Breast epithelium (tissue), 4 donors: ENCODE measurements around the gene PPP2R3B. TPM values are rescaled to one million over a fixed set of nuclear protein-coding genes. Genes with fewer than 3 reads are reported as not detected.

Experiments used
- DNase-seq, 2 donors: peaks; one replicate each; pipeline ENCODE4 v3.0.0-alpha.2; 2019; ENCODE audit warnings: low spot score in 2 of 2
- H3K27ac ChIP-seq, 2 donors: fragments of 200-600 bp; sonication (generic) in 1 of 2; one replicate each; pipeline ENCODE4 v1.5.1; 2016 to 2019; ENCODE audit warnings: mild to moderate bottlenecking in 1 of 2
- H3K27me3 ChIP-seq, 2 donors: fragments of 200-600 bp; sonication (generic) in 1 of 2; one replicate each; pipeline versions ENCODE4 v1.5.1 to v1.6.0; 2017 to 2019; ENCODE audit warnings: control low read depth in 1 of 2, mild to moderate bottlenecking in 1 of 2
- H3K36me3 ChIP-seq: fragments of 200-600 bp; one replicate; pipeline ENCODE4 v1.5.1; 2019
- H3K4me1 ChIP-seq, 2 donors: fragments of 200-600 bp; sonication (generic); one replicate each; pipeline ENCODE4 v1.5.1; 2016 to 2019; ENCODE audit warnings: control low read depth in 1 of 2
- H3K4me3 ChIP-seq, 3 donors: fragments of 200-600 bp; sonication (generic); 1 replicate in 2 of 3; 2 replicates in 1 of 3; pipeline ENCODE4 v1.5.1; 2016 to 2019; ENCODE audit warnings: mild to moderate bottlenecking in 3 of 3, moderate library complexity in 2 of 3
- H3K9me3 ChIP-seq, 2 donors: fragments of 200-600 bp; sonication (generic) in 1 of 2; one replicate each; pipeline ENCODE4 v1.5.1; 2016 to 2019; ENCODE audit warnings: control low read depth in 1 of 2
- CTCF ChIP-seq, 3 donors: fragments of 450-650 bp; IDR thresholded peaks; one replicate each; pipeline ENCODE4 v1.5.1; 2016 to 2017; ENCODE audit warnings: antibody characterized with exemption in 3 of 3, mild to moderate bottlenecking in 3 of 3, moderate library complexity in 3 of 3
- POLR2A ChIP-seq: fragments of 450-650 bp; IDR thresholded peaks from one replicate; pipeline ENCODE4 v1.6.1; 2016; ENCODE audit warnings: antibody characterized with exemption, mild to moderate bottlenecking, moderate library complexity
- POLR2AphosphoS5 ChIP-seq, 3 donors: sonication (generic); formaldehyde crosslinking; IDR thresholded peaks; one replicate each; pipeline ENCODE4 v1.6.1; 2017; ENCODE audit warnings: antibody characterized with exemption in 3 of 3
- intact Hi-C: fragments of 100-400 bp; cut with DNase I; formaldehyde crosslinking; loops from one replicate; pipeline ENCODE4 v1.15.1; 2023; ENCODE audit warnings: low total_unique reads
- total RNA-seq, 3 donors: library from RNA; depleted of rRNA; stranded (reverse); fragments of >200 nt; gene quantifications; one replicate each; pipeline ENCODE4 v1.1.0, GENCODE V29; 2016

Gene PPP2R3B
- total RNA-seq, 3 donors from 2014 or later, result 10.4 to 23.3 (median 23.1) TPM

GRCh38 chrX:362351-362750, 24.4 kb downstream of the PPP2R3B start:
- Histone ChIP-seq H3K27me3 (no peaks in the 10 kb centered on the region), H3K36me3 (no peaks in the 10 kb centered on the region), H3K27ac (no peak overlapping the region), H3K9me3 (peaks cover 23 to 30% of the 10 kb centered on the region in 2 donors), H3K4me1 (no peaks in the 10 kb centered on the region), H3K4me3 (no peak overlapping the region)
- DNase-seq, result no peak
- intact Hi-C loops, result no loop called here
- no peak for TF ChIP-seq POLR2AphosphoS5 (IDR thresholded peaks at IDR 0.05)
- TF ChIP-seq CTCF (IDR thresholded peaks at IDR 0.05), result no peak
- no peak for TF ChIP-seq POLR2A

- no peak for TF ChIP-seq CTCF (IDR thresholded peaks at IDR 0.05)
- no peak for TF ChIP-seq POLR2AphosphoS5 (IDR thresholded peaks at IDR 0.05)
- TF ChIP-seq POLR2A, result no peak
- Histone ChIP-seq H3K4me1 (no peaks in the 10 kb centered on the region), H3K4me3 (no peak overlapping the region), H3K27ac (no peak overlapping the region), H3K36me3 (no peaks in the 10 kb centered on the region), H3K27me3 (no peaks in the 10 kb centered on the region), H3K9me3 (peaks cover 23 to 30% of the 10 kb centered on the region in 2 donors)
- no peak for DNase-seq
- intact Hi-C loops, result no loop called here
Measured at GRCh38 chrX:361231-362145, 25.2 kb downstream of the PPP2R3B start.

GRCh38 chrX:360496-361150, 26.1 kb downstream of the PPP2R3B start:
- Histone ChIP-seq H3K9me3 (peaks cover 23 to 30% of the 10 kb centered on the region in 2 donors), H3K4me3 (no peak overlapping the region), H3K27me3 (no peaks in the 10 kb centered on the region), H3K27ac (no peak overlapping the region), H3K4me1 (no peaks in the 10 kb centered on the region), H3K36me3 (no peaks in the 10 kb centered on the region)
- no peak for DNase-seq
- TF ChIP-seq CTCF (IDR thresholded peaks at IDR 0.05), result no peak
- TF ChIP-seq POLR2A, result no peak
- TF ChIP-seq POLR2AphosphoS5 (IDR thresholded peaks at IDR 0.05), result no peak
- intact Hi-C loops, result no loop called here

GRCh38 chrX:358651-359143, 28.0 kb downstream of the PPP2R3B start:
- Histone ChIP-seq H3K27me3 (no peaks in the 10 kb centered on the region), H3K36me3 (no peaks in the 10 kb centered on the region), H3K4me1 (no peaks in the 10 kb centered on the region), H3K4me3 (no peak overlapping the region), H3K9me3 (peaks cover 23 to 30% of the 10 kb centered on the region in 2 donors), H3K27ac (no peak overlapping the region)
- TF ChIP-seq POLR2A, result no peak
- TF ChIP-seq POLR2AphosphoS5 (IDR thresholded peaks at IDR 0.05), result no peak
- no peak for TF ChIP-seq CTCF (IDR thresholded peaks at IDR 0.05)
- intact Hi-C loops, result loop anchor here (5.0 kb wide), 1 partner anchor 1359 kb away; no protein-coding TSS in a partner anchor
- no peak for DNase-seq
